GM23338 (cell line): Measurements from ENCODE around the gene CREB3L2. TPM values are rescaled to one million over a fixed set of nuclear protein-coding genes. Genes with fewer than 3 reads are reported as not detected.

ENCODE experiments used
- ATAC-seq: fragments of 200-7000 bp; cut with Tn5 transposase; 3 replicates; pipeline ENCODE4 v1.9.1; 2020
- DNase-seq: peaks from one replicate; pipeline ENCODE4 v3.0.0-alpha.2; 2015; ENCODE audit warnings: low spot score
- H2AFZ ChIP-seq: fragments of 200-600 bp; sonication (generic); 2 replicates; pipeline ENCODE4 v1.8.0; 2016; ENCODE audit warnings: antibody characterized with exemption, mild to moderate bottlenecking, moderate library complexity
- H3F3A ChIP-seq: fragments of 200-600 bp; sonication (generic); replicated peaks from 2 replicates; pipeline ENCODE4 v1.8.0; 2017; ENCODE audit warnings: antibody characterized with exemption, mixed run types, low read depth
- H3K27ac ChIP-seq: fragments of 200-600 bp; sonication (generic); 2 replicates; pipeline ENCODE4 v1.6.1; 2016; ENCODE audit warnings: low read depth
- H3K27me3 ChIP-seq: fragments of 200-600 bp; sonication (generic); 2 replicates; pipeline ENCODE4 v1.8.0; 2016; ENCODE audit warnings: mild to moderate bottlenecking, mixed run types, moderate library complexity; ENCODE audit not compliant: insufficient read depth
- H3K36me3 ChIP-seq: fragments of 200-600 bp; sonication (generic); 2 replicates; pipeline ENCODE4 v1.8.0; 2016; ENCODE audit warnings: mild to moderate bottlenecking; ENCODE audit not compliant: insufficient read depth
- H3K4me1 ChIP-seq: fragments of 200-600 bp; sonication (generic); 2 replicates; pipeline ENCODE4 v1.8.0; 2016; ENCODE audit warnings: mild to moderate bottlenecking, moderate library complexity; ENCODE audit not compliant: insufficient read depth
- H3K4me2 ChIP-seq: fragments of 200-600 bp; sonication (generic); 2 replicates; pipeline ENCODE4 v1.7.1; 2017; ENCODE audit warnings: mixed run types
- H3K4me3 ChIP-seq: fragments of 200-600 bp; sonication (generic); 2 replicates; pipeline ENCODE4 v1.6.1; 2016; ENCODE audit warnings: mixed run types
- H3K79me2 ChIP-seq: fragments of 200-600 bp; sonication (generic); replicated peaks from 2 replicates; pipeline ENCODE4 v1.8.0; 2017; ENCODE audit warnings: mild to moderate bottlenecking; ENCODE audit not compliant: insufficient read depth
- H3K9me2 ChIP-seq: fragments of 200-600 bp; sonication (generic); 2 replicates; pipeline ENCODE4 v1.8.0; 2017; ENCODE audit not compliant: insufficient read depth
- H4K20me1 ChIP-seq: fragments of 200-600 bp; sonication (generic); replicated peaks from 2 replicates; pipeline ENCODE4 v1.8.0; 2017; ENCODE audit warnings: mild to moderate bottlenecking; ENCODE audit not compliant: insufficient read depth
- H3K27ac Mint-ChIP-seq: 2 replicates; pipeline ENCODE4 v1.8.0; 2020; ENCODE audit warnings: inconsistent platforms, mild to moderate bottlenecking, moderate library complexity, mixed read lengths
- H3K27me3 Mint-ChIP-seq: 3 replicates; pipeline ENCODE4 v1.8.0; 2022; ENCODE audit warnings: low read depth, mild to moderate bottlenecking, moderate library complexity, mixed read lengths, inconsistent platforms; ENCODE audit not compliant: insufficient read depth, poor library complexity
- H3K36me3 Mint-ChIP-seq: 3 replicates; pipeline ENCODE4 v1.8.0; 2021; ENCODE audit warnings: low read depth, mild to moderate bottlenecking, inconsistent platforms, moderate library complexity, mixed read lengths
- H3K4me1 Mint-ChIP-seq: 3 replicates; pipeline ENCODE4 v1.8.0; 2020; ENCODE audit warnings: mild to moderate bottlenecking, inconsistent platforms, mixed read lengths
- H3K4me3 Mint-ChIP-seq: 3 replicates; pipeline ENCODE4 v1.8.0; 2021; ENCODE audit warnings: moderate library complexity, mild to moderate bottlenecking, inconsistent platforms, mixed read lengths
- H3K9me3 Mint-ChIP-seq: 3 replicates; pipeline ENCODE4 v1.8.0; 2020; ENCODE audit warnings: moderate library complexity, mild to moderate bottlenecking, inconsistent platforms, mixed read lengths
- CREB1 ChIP-seq: fragments of 250-450 bp; sonication (Bioruptor Pico); IDR thresholded peaks from 2 replicates; pipeline ENCODE4 v1.5.0; 2020; ENCODE audit warnings: low read depth, mild to moderate bottlenecking, moderate library complexity
- EZH2 ChIP-seq: fragments of 200-600 bp; sonication (generic); IDR thresholded peaks from one replicate; pipeline ENCODE4 v1.8.0; 2017; ENCODE audit warnings: antibody characterized with exemption, mild to moderate bottlenecking, low read depth; ENCODE audit not compliant: unreplicated experiment
- ZNF114 ChIP-seq: fragments of 250-450 bp; sonication (Bioruptor Pico); IDR thresholded peaks from 2 replicates; pipeline ENCODE4 v1.5.0; 2020; ENCODE audit warnings: mild to moderate bottlenecking, moderate library complexity
- ZNF331 ChIP-seq: fragments of 250-450 bp; sonication (Bioruptor Pico); IDR thresholded peaks from 2 replicates; pipeline ENCODE4 v1.5.0; 2020; ENCODE audit warnings: low read depth, mild to moderate bottlenecking, moderate library complexity
- ZNF462 ChIP-seq: fragments of 250-450 bp; sonication (Bioruptor Pico); IDR thresholded peaks from 2 replicates; pipeline ENCODE4 v1.5.0; 2020; ENCODE audit warnings: mild to moderate bottlenecking, moderate library complexity
- polyA plus RNA-seq: library from polyadenylated mRNA; unstranded; fragments of >200 nt; fragmentation: Nextera tagmentation; extraction: Ambion mirVana; gene quantifications from 2 replicates; pipeline ENCODE4 v1.2.1, GENCODE V29; 2016
- total RNA-seq: library from RNA; depleted of rRNA; stranded (reverse); fragments of >200 nt; shearing (Covaris generic); gene quantifications from 2 replicates; pipeline ENCODE4 v1.2.3, GENCODE V29; 2014

The CREB3L2 gene
- total and polyA plus RNA-seq, 2 experiments from 2014 or later, result 14.5 to 27.1 TPM

- H3K4me3 Mint-ChIP-seq, result peak overlapping the region; percentile 70
- no peaks in the 10 kb centered on the region for H3K9me2 ChIP-seq
- H3K9me3 Mint-ChIP-seq, result no peaks in the 10 kb centered on the region
- H3F3A ChIP-seq, result peaks cover 3% of the 10 kb centered on the region; the same call in 1 of the 2 replicates
- no peak overlapping the region for H3K27ac ChIP-seq
- H3K27ac Mint-ChIP-seq, result no peak overlapping the region
- H3K4me1 Mint-ChIP-seq, result peaks cover 26% of the 10 kb centered on the region
- H3K27me3 ChIP-seq, result peaks cover 55% of the 10 kb centered on the region
- H3K36me3 Mint-ChIP-seq, result no peaks in the 10 kb centered on the region
- H3K36me3 ChIP-seq, result no peaks in the 10 kb centered on the region
- H4K20me1 ChIP-seq, result no peaks in the 10 kb centered on the region
- peak; percentile 35 for TF ChIP-seq EZH2
- TF ChIP-seq CREB1 (CRISPR knock-in tag), result no peak
- TF ChIP-seq ZNF331, result no peak
- DNase-seq (no peak), ATAC-seq (peak; percentile 64)
- peaks cover 26% of the 10 kb centered on the region; the same call in 1 of the 2 replicates for H3K4me1 ChIP-seq
- H3K4me2 ChIP-seq, result peak overlapping the region; percentile 97
- peak overlapping the region; percentile 72 for H3K4me3 ChIP-seq
- peaks cover 39% of the 10 kb centered on the region for H3K27me3 Mint-ChIP-seq
- H3K79me2 ChIP-seq, result no peaks in the 10 kb centered on the region
- peak overlapping the region; percentile 99 for H2AFZ ChIP-seq
Observed at GRCh38 chr7:137847568-137848050, 154.3 kb downstream of the CREB3L2 start.

GRCh38 chr7:137846827-137847567 lies 154.9 kb downstream of the CREB3L2 start, which contains the start of gene DGKI:
TSS of gene DGKI (minus strand) at chr7:137846974.
- H3K4me2 ChIP-seq, result peak within 1 kb of the TSS; percentile 97
- no peaks in the 10 kb centered on the region for H3K36me3 ChIP-seq
- no peaks in the 10 kb centered on the region for H3K79me2 ChIP-seq
- peaks cover 55% of the 10 kb centered on the region for H3K27me3 ChIP-seq
- peak within 1 kb of the TSS; percentile 71 for H3K4me3 Mint-ChIP-seq
- no peaks in the 10 kb centered on the region for H3K36me3 Mint-ChIP-seq
- H3K9me2 ChIP-seq, result no peaks in the 10 kb centered on the region
- H2AFZ ChIP-seq, result peak within 1 kb of the TSS; percentile 99
- no peaks in the 10 kb centered on the region for H4K20me1 ChIP-seq
- H3K4me1 ChIP-seq, result peaks cover 26% of the 10 kb centered on the region; the same call in 1 of the 2 replicates
- H3K27ac ChIP-seq, result no peak within 1 kb of the TSS
- peaks cover 39% of the 10 kb centered on the region for H3K27me3 Mint-ChIP-seq
- no peak within 1 kb of the TSS for H3K27ac Mint-ChIP-seq
- peaks cover 26% of the 10 kb centered on the region for H3K4me1 Mint-ChIP-seq
- H3K4me3 ChIP-seq, result peak within 1 kb of the TSS; percentile 72
- ATAC-seq (peak; percentile 74), DNase-seq (peak; percentile 77)
- H3K9me3 Mint-ChIP-seq, result no peaks in the 10 kb centered on the region
- H3F3A ChIP-seq, result peaks cover 3% of the 10 kb centered on the region; the same call in 1 of the 2 replicates
- TF ChIP-seq ZNF331, result no peak
- 0 out of 2 replicates have a peak, but pooled peaks have one; percentile 12 for TF ChIP-seq CREB1 (CRISPR knock-in tag)
- TF ChIP-seq ZNF114 (CRISPR knock-in tag), result no peak
- TF ChIP-seq EZH2, result peak; percentile 55
- TF ChIP-seq ZNF462 (CRISPR knock-in tag), result no peak
